Lung (tissue), 12 donors: ENCODE data around the gene TBC1D8. TPM values are rescaled to one million over a fixed set of nuclear protein-coding genes. Genes with fewer than 3 reads are reported as not detected.
A peak's percentile ranks its signal among the peaks of the same experiment; 100 is the strongest.

Experiments
- ATAC-seq: fragments of 200-7000 bp; cut with Tn5 transposase; one replicate; pipeline ENCODE4 v1.9.1; 2020; ENCODE audit warnings: moderate number of reproducible peaks; ENCODE audit not compliant: insufficient read depth, low FRiP score
- DNase-seq, 3 donors: peaks; one replicate each; pipeline ENCODE4 v3.0.0-alpha.2; 2013 to 2017
- H3K27ac ChIP-seq, 2 donors: one replicate each; pipeline ENCODE4 v1.5.1; 2013; ENCODE audit warnings: mild to moderate bottlenecking in 2 of 2, moderate library complexity in 2 of 2, control low read depth in 1 of 2, inconsistent platforms in 1 of 2, low read depth in 1 of 2, low read length in 1 of 2
- H3K27me3 ChIP-seq, 3 donors: one replicate each; pipeline ENCODE4 v1.5.1; 2013; ENCODE audit warnings: low read length in 2 of 3; ENCODE audit not compliant: control insufficient read depth in 3 of 3, insufficient read depth in 3 of 3
- H3K36me3 ChIP-seq, 4 donors: one replicate each; pipeline ENCODE4 v1.5.1; 2013; ENCODE audit warnings: low read length in 4 of 4, mild to moderate bottlenecking in 1 of 4, moderate library complexity in 1 of 4; ENCODE audit not compliant: control insufficient read depth in 4 of 4, insufficient read depth in 4 of 4
- H3K4me1 ChIP-seq, 5 donors: one replicate each; pipeline ENCODE4 v1.5.1; 2013; ENCODE audit warnings: low read length in 5 of 5, mild to moderate bottlenecking in 2 of 5, moderate library complexity in 1 of 5; ENCODE audit not compliant: control insufficient read depth in 5 of 5, insufficient read depth in 5 of 5
- H3K4me3 ChIP-seq: one replicate; pipeline ENCODE4 v1.5.1; 2013; ENCODE audit warnings: mild to moderate bottlenecking, control low read depth, moderate library complexity
- H3K9ac ChIP-seq, 2 donors: one replicate each; pipeline ENCODE4 v1.5.1; 2013; ENCODE audit warnings: low read length in 2 of 2, control low read depth in 1 of 2; ENCODE audit not compliant: insufficient read depth in 1 of 2
- H3K9me3 ChIP-seq, 4 donors: one replicate each; pipeline ENCODE4 v1.5.1; 2013; ENCODE audit warnings: low read length in 3 of 4, mild to moderate bottlenecking in 1 of 4, moderate library complexity in 1 of 4; ENCODE audit not compliant: control insufficient read depth in 4 of 4, insufficient read depth in 3 of 4
- WGBS, 2 donors: extraction: QIAGEN DNeasy Blood & Tissue Kit; methylation state at CpG; one replicate each; pipeline ENCODE4 v1.1.7; 2013; 5-methylcytosine and 5-hydroxymethylcytosine counted together
- polyA plus RNA-seq, 2 donors: library from polyadenylated mRNA; stranded (reverse); fragments of 200-250 nt; gene quantifications; one replicate each; pipeline ENCODE4 v1.2.1, GENCODE V29; 2013
- total RNA-seq, 2 donors: library from RNA; depleted of rRNA in 1 of 2; stranded (reverse); fragments of >200 nt in 1 of 2; gene quantifications; one replicate each; pipeline ENCODE4 v1.2.1, GENCODE V29; 2014 to 2021
- TF ChIP-seq, protein P1 (sequence below): IDR thresholded peaks from 2 replicates; pipeline ENCODE4 v1.5.1; 2012; ENCODE audit warnings: mild to moderate bottlenecking; ENCODE audit errors: control extremely low read depth, extremely low read depth
- donor health status: control.
- donor health status: control.
- donor health status: Bipolar disorder and iron deficiency.
- donor health status: healthy.
- donor health status: DM: yes; HTN: yes; CAD: no.

Gene TBC1D8
- total and polyA plus RNA-seq, 4 donors = 15.8 to 40.7 (median 29.7) TPM

DNA sequence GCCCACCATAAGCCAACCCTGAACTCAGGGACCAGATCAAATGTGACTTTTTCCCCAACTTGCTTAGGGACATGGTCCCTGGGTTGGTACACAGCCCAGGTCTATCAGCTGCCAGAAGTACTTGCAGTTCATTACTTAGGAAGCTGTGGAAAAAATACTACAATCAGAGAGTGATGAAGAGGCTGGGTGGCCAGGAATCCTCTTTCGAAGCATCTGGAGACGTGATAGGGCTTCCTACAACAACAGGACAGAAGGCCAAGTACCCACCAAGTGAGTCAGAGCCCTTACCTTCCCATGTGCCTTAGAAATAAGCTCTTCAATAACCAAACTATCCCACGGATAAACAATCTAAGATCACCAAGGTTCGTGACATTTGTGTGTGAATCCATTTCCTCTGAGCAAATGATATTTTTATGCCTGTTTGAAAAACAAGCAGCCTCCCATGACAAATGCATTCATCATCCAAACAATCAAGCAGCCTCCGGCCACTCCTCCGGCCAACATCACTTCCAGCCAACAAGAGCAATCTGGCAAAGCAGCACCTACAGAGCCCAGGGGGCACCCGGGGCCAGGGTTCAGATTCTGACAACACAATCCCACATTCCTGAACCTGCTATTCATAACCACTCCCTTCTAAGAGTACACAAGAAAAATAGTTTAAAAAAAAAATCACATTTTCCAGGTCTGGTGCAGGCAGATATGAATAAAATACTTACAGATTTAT, 26.4 kb downstream of the TBC1D8 start:
- H3K4me1 ChIP-seq = peaks cover 0 to 40% (median 8%) of the 10 kb centered on the region in 5 donors
- ATAC-seq (peak; percentile 63), DNase-seq (peak in 1 of 3 donors; percentile 33)

DNA sequence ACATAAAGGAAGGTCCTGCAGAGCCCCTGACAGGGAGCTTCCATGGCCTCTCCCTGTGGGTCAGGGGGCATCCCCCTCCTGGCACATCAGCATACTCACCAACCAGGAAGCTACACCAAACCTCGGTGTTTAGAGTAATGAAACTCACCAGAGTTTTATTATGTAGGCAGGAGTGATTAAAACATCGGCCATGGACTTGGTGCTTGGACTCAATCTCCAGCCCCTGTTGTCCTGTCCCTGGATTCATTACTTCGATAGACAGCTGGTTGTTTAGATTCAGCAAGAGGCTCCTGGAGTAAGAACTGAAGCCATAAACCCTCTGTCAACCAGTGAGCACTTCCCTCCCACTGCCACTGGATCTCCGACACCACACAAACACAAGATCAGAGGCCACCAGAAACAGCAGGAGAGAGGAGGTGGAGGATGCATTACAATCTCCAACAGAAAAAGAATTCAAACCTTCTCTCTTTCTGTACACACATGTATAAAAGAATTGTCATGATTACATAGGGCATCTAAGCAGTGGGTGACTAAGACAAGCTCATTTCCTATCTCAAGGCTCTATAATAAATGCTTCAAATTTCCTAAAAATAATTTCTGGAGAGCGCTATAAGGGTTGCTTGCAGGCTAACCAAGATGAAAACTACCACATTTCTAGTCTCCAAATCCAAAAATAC, 27.2 kb downstream of the TBC1D8 start:
- Histone ChIP-seq H3K27me3 (no peaks in the 10 kb centered on the region), H3K9me3 (peaks cover 0 to 4% (median 0%) of the 10 kb centered on the region in 4 donors), H3K4me3 (no peak overlapping the region), H3K36me3 (no peaks in the 10 kb centered on the region), H3K9ac (no peak overlapping the region), H3K27ac (peak overlapping the region; percentile 79 to 95), H3K4me1 (peaks cover 0 to 45% (median 8%) of the 10 kb centered on the region in 5 donors)
- DNase-seq (no peak), ATAC-seq (no peak)
- TF ChIP-seq, protein P1, sequence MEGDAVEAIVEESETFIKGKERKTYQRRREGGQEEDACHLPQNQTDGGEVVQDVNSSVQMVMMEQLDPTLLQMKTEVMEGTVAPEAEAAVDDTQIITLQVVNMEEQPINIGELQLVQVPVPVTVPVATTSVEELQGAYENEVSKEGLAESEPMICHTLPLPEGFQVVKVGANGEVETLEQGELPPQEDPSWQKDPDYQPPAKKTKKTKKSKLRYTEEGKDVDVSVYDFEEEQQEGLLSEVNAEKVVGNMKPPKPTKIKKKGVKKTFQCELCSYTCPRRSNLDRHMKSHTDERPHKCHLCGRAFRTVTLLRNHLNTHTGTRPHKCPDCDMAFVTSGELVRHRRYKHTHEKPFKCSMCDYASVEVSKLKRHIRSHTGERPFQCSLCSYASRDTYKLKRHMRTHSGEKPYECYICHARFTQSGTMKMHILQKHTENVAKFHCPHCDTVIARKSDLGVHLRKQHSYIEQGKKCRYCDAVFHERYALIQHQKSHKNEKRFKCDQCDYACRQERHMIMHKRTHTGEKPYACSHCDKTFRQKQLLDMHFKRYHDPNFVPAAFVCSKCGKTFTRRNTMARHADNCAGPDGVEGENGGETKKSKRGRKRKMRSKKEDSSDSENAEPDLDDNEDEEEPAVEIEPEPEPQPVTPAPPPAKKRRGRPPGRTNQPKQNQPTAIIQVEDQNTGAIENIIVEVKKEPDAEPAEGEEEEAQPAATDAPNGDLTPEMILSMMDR = no peak
- WGBS, 2 donors = 61 to 77% methylated on average over 5 of the region's 5 CpGs

More for the DNA sequence above, 26.4 kb downstream of the TBC1D8 start:
- no peaks in the 10 kb centered on the region for H3K27me3 ChIP-seq
- peaks cover 0 to 4% (median 0%) of the 10 kb centered on the region in 4 donors for H3K9me3 ChIP-seq
- WGBS, 2 donors = 34 to 64% methylated on average over 7 of the region's 7 CpGs
- TF ChIP-seq, protein P1 = no peak
- H3K4me3 ChIP-seq = no peak overlapping the region
- H3K27ac ChIP-seq = peak overlapping the region; percentile 92 to 95
- no peak overlapping the region for H3K9ac ChIP-seq
- no peaks in the 10 kb centered on the region for H3K36me3 ChIP-seq

DNA sequence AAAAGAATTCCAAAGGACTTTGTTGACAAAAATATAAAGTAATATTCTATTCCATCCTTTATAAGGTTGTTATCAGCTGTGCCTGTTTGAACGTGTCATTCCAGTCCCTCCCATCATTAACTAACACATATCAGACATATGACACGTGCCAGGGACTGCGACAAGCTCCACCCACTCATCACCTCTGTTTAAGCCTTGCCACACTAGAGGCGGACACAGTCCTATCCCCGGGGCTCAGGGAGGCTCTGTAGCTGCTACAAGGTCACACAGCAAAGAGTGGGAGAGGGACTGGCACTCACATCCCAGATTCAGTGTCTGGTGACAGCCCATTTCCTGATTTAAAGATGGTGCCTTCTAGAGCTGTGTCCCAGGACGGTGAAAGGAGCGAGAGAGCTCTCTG, 30.0 kb downstream of the TBC1D8 start:
- Histone ChIP-seq H3K4me1 (peaks cover 0 to 53% (median 8%) of the 10 kb centered on the region in 5 donors), H3K9ac (no peak overlapping the region)

More for the DNA sequence above, 30.0 kb downstream of the TBC1D8 start:
- H3K4me3 ChIP-seq = no peak overlapping the region
- no peaks in the 10 kb centered on the region for H3K36me3 ChIP-seq
- DNase-seq = no peak
- H3K27ac ChIP-seq = peak overlapping the region; percentile 82 to 90
- peaks cover 0 to 3% (median 0%) of the 10 kb centered on the region in 4 donors for H3K9me3 ChIP-seq
- whole genome bisulfite sequencing, 2 donors = 62 to 83% methylated on average over 7 of the region's 7 CpGs
- TF ChIP-seq, protein P1 = no peak
- no peak for ATAC-seq
- H3K27me3 ChIP-seq = no peaks in the 10 kb centered on the region
